HepG2 (cell line): ENCODE data around the gene STK36. TPM values are rescaled to one million over a fixed set of nuclear protein-coding genes. Genes with fewer than 3 reads are reported as not detected.

Experiments
- ATRX ChIP-seq: sonication (generic); formaldehyde crosslinking; IDR thresholded peaks from 2 replicates; pipeline ENCODE4 v1.4.0; 2020; ENCODE audit warnings: missing genetic modification reagents, borderline replicate concordance
- CCDC6 ChIP-seq: sonication (generic); formaldehyde crosslinking; IDR thresholded peaks from 2 replicates; pipeline ENCODE4 v1.8.1; 2022; ENCODE audit warnings: mild to moderate bottlenecking, missing genetic modification reagents, moderate library complexity
- HNF4A ChIP-seq: sonication (generic); formaldehyde crosslinking; IDR thresholded peaks from 2 replicates; pipeline ENCODE4 v1.4.0; 2020; ENCODE audit warnings: missing genetic modification reagents
- KAT8 ChIP-seq: IDR thresholded peaks from 2 replicates; pipeline ENCODE4 v1.6.1; 2016; ENCODE audit warnings: missing genetic modification reagents, missing compliant biosample characterization
- KDM2A ChIP-seq: sonication (generic); formaldehyde crosslinking; IDR thresholded peaks from 2 replicates; pipeline ENCODE4 v1.4.0; 2020; ENCODE audit warnings: low read depth, missing genetic modification reagents, borderline replicate concordance
- MIXL1 ChIP-seq: IDR thresholded peaks from 2 replicates; pipeline ENCODE4 v1.6.1; 2016
- MTF2 ChIP-seq: sonication (generic); formaldehyde crosslinking; IDR thresholded peaks from 2 replicates; pipeline ENCODE4 v1.5.0; 2020; ENCODE audit warnings: missing genetic modification reagents, borderline replicate concordance
- PCBP2 ChIP-seq: fragments of 200-400 bp; formaldehyde crosslinking; optimal IDR thresholded peaks from 2 replicates; pipeline ENCODE3; 2018; ENCODE audit warnings: low read length, low read depth; ENCODE audit not compliant: poor library complexity, severe bottlenecking
- PITX1 ChIP-seq: sonication (generic); formaldehyde crosslinking; IDR thresholded peaks from 2 replicates; pipeline ENCODE4 v1.5.1; 2020; ENCODE audit warnings: mild to moderate bottlenecking, missing genetic modification reagents
- THAP8 ChIP-seq: sonication (generic); formaldehyde crosslinking; IDR thresholded peaks from 2 replicates; pipeline ENCODE4 v1.5.1; 2020; ENCODE audit warnings: missing genetic modification reagents, mild to moderate bottlenecking, borderline replicate concordance
- ZNF180 ChIP-seq: sonication (generic); formaldehyde crosslinking; IDR thresholded peaks from 2 replicates; pipeline ENCODE4 v1.4.0; 2020; ENCODE audit warnings: low read depth, missing genetic modification reagents, borderline replicate concordance
- ZNF24 ChIP-seq: fragments of 450-650 bp; IDR thresholded peaks from 2 replicates; pipeline ENCODE4 v1.6.1; 2017; ENCODE audit warnings: antibody characterized with exemption, mild to moderate bottlenecking
- ZNF274 ChIP-seq: sonication (generic); formaldehyde crosslinking; IDR thresholded peaks from 2 replicates; pipeline ENCODE4 v1.5.1; 2020; ENCODE audit warnings: mild to moderate bottlenecking, missing genetic modification reagents
- ZNF773 ChIP-seq: sonication (generic); formaldehyde crosslinking; IDR thresholded peaks from 2 replicates; pipeline ENCODE4 v1.4.0; 2020; ENCODE audit warnings: missing genetic modification reagents, borderline replicate concordance
- polyA plus RNA-seq, 8 experiments: library from polyadenylated mRNA; depleted of rRNA in 3 of 8; stranded (reverse) in 7 of 8; unstranded in 1 of 8; fragments of >200 nt; fragmentation: Illumina TruSeq in 4 of 8; extraction: Trizol in 4 of 8; gene quantifications; 2 replicates each; pipeline versions ENCODE4 v1.2.1 to v1.2.3, GENCODE V29; 2011 to 2016; ENCODE audit warnings: low read depth in 4 of 8, missing spikeins in 1 of 8, mixed read lengths in 1 of 8; ENCODE audit not compliant: insufficient read depth in 1 of 8
- total RNA-seq, 5 experiments: library from RNA; depleted of rRNA; stranded (reverse); fragments of >200 nt; fragmentation: Illumina TruSeq; extraction: Trizol; gene quantifications; 2 replicates each; pipeline ENCODE4 v1.2.3, GENCODE V29; 2016; ENCODE audit warnings: low read depth in 1 of 5
- TF ChIP-seq, protein P1 (sequence below): sonication (generic); formaldehyde crosslinking; conservative IDR thresholded peaks from 2 replicates; pipeline ENCODE4 v1.4.0; 2020; ENCODE audit warnings: missing genetic modification reagents
- TF ChIP-seq, protein P2 (sequence below): sonication (generic); formaldehyde crosslinking; IDR thresholded peaks from 2 replicates; pipeline ENCODE4 v1.8.1; 2023; ENCODE audit warnings: mild to moderate bottlenecking, moderate library complexity, missing genetic modification reagents
- TF ChIP-seq, protein P3 (sequence below): IDR thresholded peaks from 2 replicates; pipeline ENCODE4 v1.6.1; 2016; ENCODE audit warnings: low read depth

The STK36 gene
- total and polyA plus RNA-seq, 2 of the 13 experiments (the other 11 are each of a cell fraction or from before 2014, with no cell fraction given) = 45.9 to 83.5 TPM

GRCh38 chr2:218732052-218732760 is 60.3 kb downstream of the STK36 start (continued):
- TF ChIP-seq ZNF274 (CRISPR knock-in tag) (no peak), ATRX (no peak), MTF2 (CRISPR knock-in tag) (no peak), PITX1 (CRISPR knock-in tag) (peak; percentile 25; the same call in 1 of the 2 replicates), ZNF24 (no peak), ZNF773 (no peak), ZNF180 (CRISPR knock-in tag) (no peak), PCBP2 (no peak), MIXL1 (CRISPR knock-in tag) (no peak), KAT8 (CRISPR knock-in tag) (0 out of 2 replicates have a peak, but pooled peaks have one; percentile 10), CCDC6 (CRISPR knock-in tag) (0 out of 2 replicates have a peak, but pooled peaks have one; percentile 0), KDM2A (CRISPR knock-in tag) (no peak), THAP8 (CRISPR knock-in tag) (no peak), HNF4A (CRISPR knock-in tag) (peak; percentile 43)
- TF ChIP-seq, protein P1, sequence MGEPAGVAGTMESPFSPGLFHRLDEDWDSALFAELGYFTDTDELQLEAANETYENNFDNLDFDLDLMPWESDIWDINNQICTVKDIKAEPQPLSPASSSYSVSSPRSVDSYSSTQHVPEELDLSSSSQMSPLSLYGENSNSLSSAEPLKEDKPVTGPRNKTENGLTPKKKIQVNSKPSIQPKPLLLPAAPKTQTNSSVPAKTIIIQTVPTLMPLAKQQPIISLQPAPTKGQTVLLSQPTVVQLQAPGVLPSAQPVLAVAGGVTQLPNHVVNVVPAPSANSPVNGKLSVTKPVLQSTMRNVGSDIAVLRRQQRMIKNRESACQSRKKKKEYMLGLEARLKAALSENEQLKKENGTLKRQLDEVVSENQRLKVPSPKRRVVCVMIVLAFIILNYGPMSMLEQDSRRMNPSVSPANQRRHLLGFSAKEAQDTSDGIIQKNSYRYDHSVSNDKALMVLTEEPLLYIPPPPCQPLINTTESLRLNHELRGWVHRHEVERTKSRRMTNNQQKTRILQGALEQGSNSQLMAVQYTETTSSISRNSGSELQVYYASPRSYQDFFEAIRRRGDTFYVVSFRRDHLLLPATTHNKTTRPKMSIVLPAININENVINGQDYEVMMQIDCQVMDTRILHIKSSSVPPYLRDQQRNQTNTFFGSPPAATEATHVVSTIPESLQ = no peak
- TF ChIP-seq, protein P2, sequence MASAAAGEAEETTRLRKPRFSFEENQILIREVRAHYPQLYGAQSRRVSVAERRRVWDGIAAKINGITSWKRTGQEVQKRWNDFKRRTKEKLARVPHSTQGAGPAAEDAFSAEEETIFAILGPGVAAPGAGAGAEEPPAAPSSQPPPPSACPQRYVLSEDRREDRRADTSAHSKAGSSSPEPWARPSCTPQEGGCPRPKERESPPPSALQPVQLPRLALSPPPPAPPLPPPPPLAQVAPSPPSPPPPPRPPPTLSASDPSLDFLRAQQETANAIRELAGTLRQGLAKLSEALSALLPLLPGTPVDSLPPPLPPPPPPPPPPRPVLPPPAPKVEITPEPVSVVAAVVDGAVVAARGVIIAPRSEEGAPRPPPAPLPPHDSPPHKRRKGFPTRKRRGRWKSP = peak; percentile 15; the same call in 1 of the 2 replicates
- TF ChIP-seq, protein P3, sequence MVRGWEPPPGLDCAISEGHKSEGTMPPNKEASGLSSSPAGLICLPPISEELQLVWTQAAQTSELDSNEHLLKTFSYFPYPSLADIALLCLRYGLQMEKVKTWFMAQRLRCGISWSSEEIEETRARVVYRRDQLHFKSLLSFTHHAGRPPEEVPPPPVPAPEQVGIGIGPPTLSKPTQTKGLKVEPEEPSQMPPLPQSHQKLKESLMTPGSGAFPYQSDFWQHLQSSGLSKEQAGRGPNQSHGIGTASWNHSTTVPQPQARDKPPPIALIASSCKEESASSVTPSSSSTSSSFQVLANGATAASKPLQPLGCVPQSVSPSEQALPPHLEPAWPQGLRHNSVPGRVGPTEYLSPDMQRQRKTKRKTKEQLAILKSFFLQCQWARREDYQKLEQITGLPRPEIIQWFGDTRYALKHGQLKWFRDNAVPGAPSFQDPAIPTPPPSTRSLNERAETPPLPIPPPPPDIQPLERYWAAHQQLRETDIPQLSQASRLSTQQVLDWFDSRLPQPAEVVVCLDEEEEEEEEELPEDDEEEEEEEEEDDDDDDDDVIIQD = 0 out of 2 replicates have a peak, but pooled peaks have one; percentile 14
- TF ChIP-seq, all 625 proteins: peak for 18
